Hepatocyte (in vitro differentiated cells): ENCODE results near the gene TBC1D32.

Source experiments
- CTCF ChIP-seq: fragments of 200-600 bp; sonication (generic); IDR thresholded peaks from 2 replicates; pipeline ENCODE4 v1.5.1; 2016; ENCODE audit warnings: antibody characterized with exemption, mild to moderate bottlenecking; ENCODE audit not compliant: poor library complexity
- EZH2 ChIP-seq: fragments of 200-600 bp; sonication (generic); IDR thresholded peaks from 2 replicates; pipeline ENCODE4 v1.6.1; 2016; ENCODE audit warnings: antibody characterized with exemption, mild to moderate bottlenecking, borderline replicate concordance

- TF ChIP-seq EZH2: no peak
- no peak for TF ChIP-seq CTCF
Measured at GRCh38 chr6:121351916-121352315, 17.6 kb upstream of the TBC1D32 start.
